Effector memory CD4-positive, alpha-beta T cell (primary cell): ENCODE data around the gene LY86.

Experiments
- DNase-seq, 3 donors: peaks; one replicate each; pipeline ENCODE4 v3.0.0-alpha.2; 2020
- H3K27ac ChIP-seq: 2 replicates; pipeline ENCODE4 v1.7.0; 2013; ENCODE audit warnings: mild to moderate bottlenecking, low read length, moderate library complexity; ENCODE audit not compliant: insufficient read depth, poor library complexity, severe bottlenecking
- H3K27me3 ChIP-seq: replicated peaks from 2 replicates; pipeline ENCODE4 v1.7.0; 2013; ENCODE audit warnings: mild to moderate bottlenecking, low read length; ENCODE audit not compliant: insufficient read depth, control insufficient read depth, poor library complexity, severe bottlenecking
- H3K36me3 ChIP-seq: 2 replicates; pipeline ENCODE4 v1.7.0; 2013; ENCODE audit warnings: mild to moderate bottlenecking, low read length, moderate library complexity; ENCODE audit not compliant: control insufficient read depth, insufficient read depth
- H3K4me1 ChIP-seq: 2 replicates; pipeline ENCODE4 v1.7.0; 2013; ENCODE audit warnings: low read length, mild to moderate bottlenecking; ENCODE audit not compliant: control insufficient read depth, insufficient read depth, poor library complexity, severe bottlenecking
- H3K4me3 ChIP-seq: 2 replicates; pipeline ENCODE4 v1.7.0; 2013; ENCODE audit warnings: low read length, low read depth, mild to moderate bottlenecking; ENCODE audit not compliant: insufficient read depth, poor library complexity, severe bottlenecking
- H3K9me3 ChIP-seq: 2 replicates; pipeline ENCODE4 v1.7.0; 2013; ENCODE audit warnings: mild to moderate bottlenecking, low read length, moderate library complexity; ENCODE audit not compliant: control insufficient read depth

LY86 gene

DNA sequence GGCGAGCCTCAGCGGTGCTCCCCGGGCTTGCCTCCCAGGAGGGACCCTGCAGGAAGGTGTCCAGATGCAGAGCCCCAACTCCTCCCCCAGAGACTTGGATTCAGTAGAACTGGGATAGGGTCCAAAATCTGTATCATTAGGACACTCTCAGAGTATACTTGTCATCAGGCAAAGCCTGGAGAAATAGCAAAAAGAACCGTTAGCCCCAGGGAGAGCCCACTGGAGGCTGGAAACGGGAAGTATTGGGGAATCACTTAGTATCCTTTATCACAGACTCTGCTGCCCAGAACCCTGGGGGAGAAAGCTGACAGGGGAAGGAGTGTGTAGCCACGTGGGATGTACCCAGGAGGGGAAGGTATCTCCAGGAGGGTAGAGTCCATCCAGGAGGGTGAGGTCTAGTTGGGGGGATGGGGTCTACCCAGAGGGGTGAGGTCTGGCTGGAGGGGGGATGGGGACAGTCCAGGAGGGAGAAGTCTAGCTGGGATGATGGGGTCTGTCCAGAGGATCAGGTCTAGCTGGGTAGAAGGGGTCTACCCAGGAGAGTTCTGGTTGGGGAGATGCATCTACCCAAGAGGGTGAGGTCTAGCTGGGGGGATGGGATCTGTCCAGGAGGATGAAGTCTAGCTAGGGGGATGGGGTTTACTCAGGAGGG, 107.2 kb downstream of the LY86 start:
- Histone ChIP-seq H3K9me3 (no peaks in the 10 kb centered on the region), H3K27me3 (no peaks in the 10 kb centered on the region), H3K27ac (no peak overlapping the region), H3K4me3 (no peak overlapping the region), H3K36me3 (no peaks in the 10 kb centered on the region), H3K4me1 (no peaks in the 10 kb centered on the region)
- no peak for DNase-seq

DNA sequence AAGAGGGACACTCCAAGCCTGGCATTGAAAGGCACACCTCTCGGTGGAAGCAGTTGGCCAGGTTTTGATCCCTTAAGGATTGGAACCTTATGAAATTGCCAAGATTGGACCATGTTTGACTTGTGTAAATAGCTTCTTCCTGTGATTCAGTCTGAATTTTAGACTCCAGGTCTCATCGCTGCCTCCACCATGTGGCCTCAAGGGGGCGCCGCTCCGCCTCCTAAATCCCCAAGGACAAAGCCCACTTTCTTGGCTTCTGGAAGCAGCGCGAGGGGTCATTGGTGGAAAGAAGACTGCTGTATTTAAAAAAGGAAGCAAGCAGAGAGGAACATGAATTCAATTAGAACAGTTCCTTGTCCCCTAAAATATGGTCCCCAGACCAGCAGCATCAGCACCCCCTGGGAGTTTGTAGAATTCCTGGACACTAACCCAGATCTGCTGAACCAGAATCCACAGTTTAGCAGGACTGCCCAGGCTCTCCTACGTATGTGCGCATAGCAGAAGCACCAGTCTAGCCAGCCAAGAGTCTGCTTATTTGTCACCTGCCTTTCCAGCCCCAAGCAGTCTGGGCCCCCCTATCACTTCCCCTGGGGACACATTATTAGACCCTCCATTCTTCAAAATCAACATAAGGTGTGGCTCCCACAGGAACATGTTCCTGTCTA, 108.5 kb downstream of the LY86 start:
- no peaks in the 10 kb centered on the region for H3K27me3 ChIP-seq
- no peak overlapping the region for H3K27ac ChIP-seq
- H3K4me1 ChIP-seq, result no peaks in the 10 kb centered on the region
- DNase-seq, result no peak
- H3K36me3 ChIP-seq, result no peaks in the 10 kb centered on the region
- H3K4me3 ChIP-seq, result no peak overlapping the region
- no peaks in the 10 kb centered on the region for H3K9me3 ChIP-seq

GRCh38 chr6:6697620-6698019, 109.1 kb downstream of the LY86 start:
- Histone ChIP-seq H3K36me3 (no peaks in the 10 kb centered on the region), H3K4me1 (no peaks in the 10 kb centered on the region), H3K27me3 (no peaks in the 10 kb centered on the region), H3K4me3 (no peak overlapping the region), H3K9me3 (no peaks in the 10 kb centered on the region), H3K27ac (no peak overlapping the region)
- DNase-seq, result no peak

DNA sequence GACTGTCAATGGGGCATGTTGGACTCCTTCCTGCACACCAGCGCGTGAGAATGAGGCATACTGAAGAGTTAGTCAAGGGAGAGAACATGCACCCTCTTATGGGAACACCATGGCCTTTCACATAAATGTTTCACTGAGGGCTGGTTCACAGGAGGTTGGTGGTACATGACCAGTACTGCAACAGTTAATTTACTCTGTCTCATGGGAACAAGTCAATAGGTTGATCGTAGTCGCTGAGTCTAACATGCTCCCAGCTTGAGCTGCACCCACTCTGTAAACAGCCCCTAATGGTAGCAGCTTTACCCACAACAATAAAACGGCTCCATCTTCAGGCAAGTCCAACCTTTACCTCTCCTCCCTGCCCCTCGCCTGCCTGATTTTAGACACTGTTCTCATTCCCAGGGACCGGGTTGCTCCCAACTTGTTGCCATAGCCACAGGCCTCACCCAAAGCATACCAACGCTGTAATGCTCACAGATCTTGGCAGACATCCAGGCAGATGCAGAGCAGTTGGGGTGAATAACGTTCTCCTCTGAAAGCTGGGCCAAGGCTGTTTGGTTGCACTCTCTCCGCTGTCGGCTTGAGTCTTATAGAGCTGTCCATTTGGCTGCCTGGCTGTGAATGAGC, 111.3 kb downstream of the LY86 start:
- no peaks in the 10 kb centered on the region for H3K36me3 ChIP-seq
- no peak overlapping the region for H3K27ac ChIP-seq
- H3K27me3 ChIP-seq, result no peaks in the 10 kb centered on the region
- H3K9me3 ChIP-seq, result no peaks in the 10 kb centered on the region
- H3K4me1 ChIP-seq, result no peaks in the 10 kb centered on the region
- no peak for DNase-seq
- H3K4me3 ChIP-seq, result no peak overlapping the region

GRCh38 chr6:6700407-6701270, 112.1 kb downstream of the LY86 start:
- H3K4me3 ChIP-seq, result no peak overlapping the region
- no peaks in the 10 kb centered on the region for H3K27me3 ChIP-seq
- no peak overlapping the region for H3K27ac ChIP-seq
- DNase-seq, result no peak
- H3K4me1 ChIP-seq, result no peaks in the 10 kb centered on the region
- H3K9me3 ChIP-seq, result no peaks in the 10 kb centered on the region
- no peaks in the 10 kb centered on the region for H3K36me3 ChIP-seq

- Histone ChIP-seq H3K9me3 (no peaks in the 10 kb centered on the region), H3K36me3 (no peaks in the 10 kb centered on the region), H3K27me3 (no peaks in the 10 kb centered on the region), H3K4me1 (no peaks in the 10 kb centered on the region), H3K27ac (no peak overlapping the region), H3K4me3 (no peak overlapping the region)
- no peak for DNase-seq
Measured at GRCh38 chr6:6701864-6702263, 113.3 kb downstream of the LY86 start.

- H3K27me3 ChIP-seq, result no peaks in the 10 kb centered on the region
- no peaks in the 10 kb centered on the region for H3K4me1 ChIP-seq
- no peak overlapping the region for H3K27ac ChIP-seq
Measured at GRCh38 chr6:6703699-6704098, 115.2 kb downstream of the LY86 start.

More at GRCh38 chr6:6703699-6704098, 115.2 kb downstream of the LY86 start:
- no peaks in the 10 kb centered on the region for H3K36me3 ChIP-seq
- no peak overlapping the region for H3K4me3 ChIP-seq
- no peak for DNase-seq
- no peaks in the 10 kb centered on the region for H3K9me3 ChIP-seq
